ENCODE results near the gene TAGLN2. TPM values are rescaled to one million over a fixed set of nuclear protein-coding genes. Genes with fewer than 3 reads are reported as not detected.

Gene TAGLN2
- total and polyA plus RNA-seq, 4 donors = 75.1 to 101 (median 89.2) TPM

GRCh38 chr1:159951551-159951950 is 26.2 kb upstream of the TAGLN2 start:
- Histone ChIP-seq H3K4me3 (ENCODE audit: low read depth, low read length) (no peak overlapping the region), H3K9me3 (ENCODE audit: control insufficient read depth, insufficient read depth, low read length) (no peaks in the 10 kb centered on the region), H3K4me1 (ENCODE audit: control insufficient read depth, insufficient read depth, low read length) (peaks cover 4% of the 10 kb centered on the region), H3K36me3 (ENCODE audit: control insufficient read depth, insufficient read depth, low read length) (no peaks in the 10 kb centered on the region), H3K27me3 (ENCODE audit: control insufficient read depth, insufficient read depth, low read length) (no peaks in the 10 kb centered on the region), H3K27ac (ENCODE audit: low read depth, low read length) (no peak overlapping the region)
- 83% methylated on average over 1 of the region's 1 CpG for WGBS (ENCODE audit: insufficient coverage)
- no peak for DNase-seq (ENCODE audit: low read depth in 4 of 6, low spot score in 6 of 6)

- 80% methylated on average over 1 of the region's 2 CpGs for WGBS (ENCODE audit: insufficient coverage)
- Histone ChIP-seq H3K27ac (ENCODE audit: low read depth, low read length) (no peak overlapping the region), H3K9me3 (ENCODE audit: control insufficient read depth, insufficient read depth, low read length) (no peaks in the 10 kb centered on the region), H3K4me1 (ENCODE audit: control insufficient read depth, insufficient read depth, low read length) (peaks cover 6% of the 10 kb centered on the region), H3K27me3 (ENCODE audit: control insufficient read depth, insufficient read depth, low read length) (no peaks in the 10 kb centered on the region), H3K36me3 (ENCODE audit: control insufficient read depth, insufficient read depth, low read length) (no peaks in the 10 kb centered on the region), H3K4me3 (ENCODE audit: low read depth, low read length) (no peak overlapping the region)
- no peak for DNase-seq (ENCODE audit: low read depth in 4 of 6, low spot score in 6 of 6)
Measured at GRCh38 chr1:159951016-159951415, 25.7 kb upstream of the TAGLN2 start.

- H3K36me3 ChIP-seq (ENCODE audit: control insufficient read depth, insufficient read depth, low read length) = no peaks in the 10 kb centered on the region
Measured at GRCh38 chr1:159949981-159950381, 24.7 kb upstream of the TAGLN2 start.

GRCh38 chr1:159949123-159949522 is 23.8 kb upstream of the TAGLN2 start:
- H3K9me3 ChIP-seq (ENCODE audit: control insufficient read depth, insufficient read depth, low read length) = no peaks in the 10 kb centered on the region
- DNase-seq (ENCODE audit: low read depth in 4 of 6, low spot score in 6 of 6) = no peak
- no peaks in the 10 kb centered on the region for H3K36me3 ChIP-seq (ENCODE audit: control insufficient read depth, insufficient read depth, low read length)
- 89% methylated on average over 6 of the region's 6 CpGs for WGBS (ENCODE audit: insufficient coverage)
- peaks cover 7% of the 10 kb centered on the region for H3K27me3 ChIP-seq (ENCODE audit: control insufficient read depth, insufficient read depth, low read length)
- H3K4me3 ChIP-seq (ENCODE audit: low read depth, low read length) = no peak overlapping the region
- H3K4me1 ChIP-seq (ENCODE audit: control insufficient read depth, insufficient read depth, low read length) = peaks cover 20% of the 10 kb centered on the region
- no peak overlapping the region for H3K27ac ChIP-seq (ENCODE audit: low read depth, low read length)

More at GRCh38 chr1:159949981-159950381, 24.7 kb upstream of the TAGLN2 start:
- WGBS (ENCODE audit: insufficient coverage) = 91% methylated on average over 4 of the region's 4 CpGs
- Histone ChIP-seq H3K27ac (ENCODE audit: low read depth, low read length) (no peak overlapping the region), H3K27me3 (ENCODE audit: control insufficient read depth, insufficient read depth, low read length) (peaks cover under 1% of the 10 kb centered on the region), H3K4me1 (ENCODE audit: control insufficient read depth, insufficient read depth, low read length) (peaks cover 15% of the 10 kb centered on the region), H3K4me3 (ENCODE audit: low read depth, low read length) (no peak overlapping the region), H3K9me3 (ENCODE audit: control insufficient read depth, insufficient read depth, low read length) (no peaks in the 10 kb centered on the region)
- DNase-seq (ENCODE audit: low read depth in 4 of 6, low spot score in 6 of 6) = no peak

- H3K27me3 ChIP-seq (ENCODE audit: control insufficient read depth, insufficient read depth, low read length) = peaks cover 10% of the 10 kb centered on the region
- no peak overlapping the region for H3K4me3 ChIP-seq (ENCODE audit: low read depth, low read length)
- no peaks in the 10 kb centered on the region for H3K9me3 ChIP-seq (ENCODE audit: control insufficient read depth, insufficient read depth, low read length)
- H3K36me3 ChIP-seq (ENCODE audit: control insufficient read depth, insufficient read depth, low read length) = no peaks in the 10 kb centered on the region
- 44% methylated on average over 1 of the region's 1 CpG for WGBS (ENCODE audit: insufficient coverage)
- no peak overlapping the region for H3K27ac ChIP-seq (ENCODE audit: low read depth, low read length)
- H3K4me1 ChIP-seq (ENCODE audit: control insufficient read depth, insufficient read depth, low read length) = peaks cover 22% of the 10 kb centered on the region
- DNase-seq (ENCODE audit: low read depth in 4 of 6, low spot score in 6 of 6) = no peak
Measured at GRCh38 chr1:159947942-159948341, 22.6 kb upstream of the TAGLN2 start.

- Histone ChIP-seq H3K36me3 (ENCODE audit: control insufficient read depth, insufficient read depth, low read length) (no peaks in the 10 kb centered on the region), H3K4me3 (ENCODE audit: low read depth, low read length) (peak overlapping the region; percentile 39), H3K27ac (ENCODE audit: low read depth, low read length) (no peak overlapping the region), H3K4me1 (ENCODE audit: control insufficient read depth, insufficient read depth, low read length) (peaks cover 34% of the 10 kb centered on the region), H3K27me3 (ENCODE audit: control insufficient read depth, insufficient read depth, low read length) (peaks cover 10% of the 10 kb centered on the region), H3K9me3 (ENCODE audit: control insufficient read depth, insufficient read depth, low read length) (no peaks in the 10 kb centered on the region)
- no peak for DNase-seq (ENCODE audit: low read depth in 4 of 6, low spot score in 6 of 6)
- WGBS (ENCODE audit: insufficient coverage) = 52% methylated on average over 7 of the region's 9 CpGs
Measured at GRCh38 chr1:159946242-159947187, 21.2 kb upstream of the TAGLN2 start.

GRCh38 chr1:159945483-159946241 is 20.4 kb upstream of the TAGLN2 start, which contains the start of gene IGSF9:
Gene IGSF9, minus strand, starts transcription at chr1:159945613. Its CDS starts 2,159 bp downstream, at chr1:159943454.
- Histone ChIP-seq H3K27ac (ENCODE audit: low read depth, low read length) (no peak within 1 kb of the TSS), H3K27me3 (ENCODE audit: control insufficient read depth, insufficient read depth, low read length) (peaks cover 10% of the 10 kb centered on the region), H3K36me3 (ENCODE audit: control insufficient read depth, insufficient read depth, low read length) (no peaks in the 10 kb centered on the region), H3K9me3 (ENCODE audit: control insufficient read depth, insufficient read depth, low read length) (no peaks in the 10 kb centered on the region), H3K4me3 (ENCODE audit: low read depth, low read length) (peak within 1 kb of the TSS; percentile 39), H3K4me1 (ENCODE audit: control insufficient read depth, insufficient read depth, low read length) (peaks cover 40% of the 10 kb centered on the region)
- DNase-seq (ENCODE audit: low read depth in 4 of 6, low spot score in 6 of 6) = peak in 5 of 6 donors; percentile 58 to 96 (median 81)
- WGBS (ENCODE audit: insufficient coverage) = under 1% methylated on average over 58 of the region's 58 CpGs

- H3K4me3 ChIP-seq (ENCODE audit: low read depth, low read length) = peak overlapping the region; percentile 39
- H3K27me3 ChIP-seq (ENCODE audit: control insufficient read depth, insufficient read depth, low read length) = peaks cover 10% of the 10 kb centered on the region
- H3K27ac ChIP-seq (ENCODE audit: low read depth, low read length) = no peak overlapping the region
- H3K9me3 ChIP-seq (ENCODE audit: control insufficient read depth, insufficient read depth, low read length) = no peaks in the 10 kb centered on the region
- H3K4me1 ChIP-seq (ENCODE audit: control insufficient read depth, insufficient read depth, low read length) = peaks cover 40% of the 10 kb centered on the region
- DNase-seq (ENCODE audit: low read depth in 4 of 6, low spot score in 6 of 6) = peak in 1 of 6 donors; percentile 21
- no peaks in the 10 kb centered on the region for H3K36me3 ChIP-seq (ENCODE audit: control insufficient read depth, insufficient read depth, low read length)
- WGBS (ENCODE audit: insufficient coverage) = 10% methylated on average over 11 of the region's 11 CpGs
Measured at GRCh38 chr1:159944623-159945455, 19.5 kb upstream of the TAGLN2 start.
